HL-60 (cell line): Measurements from ENCODE around the gene IGFBPL1.

Experiments
- DNase-seq, 2 experiments: peaks; one replicate each; pipeline ENCODE4 v3.0.0-alpha.2; 2010 to 2020; ENCODE audit warnings: low read depth in 1 of 2, low spot score in 1 of 2
- H3K27ac ChIP-seq: fragments of 250-450 bp; sonication (Bioruptor Pico); replicated peaks from 2 replicates; pipeline ENCODE4 v1.5.1; 2020; ENCODE audit warnings: mild to moderate bottlenecking, moderate library complexity
- H3K27me3 ChIP-seq: fragments of 250-450 bp; sonication (Bioruptor Pico); 2 replicates; pipeline ENCODE4 v1.5.1; 2021; ENCODE audit warnings: mild to moderate bottlenecking, moderate library complexity; ENCODE audit not compliant: insufficient read depth, poor library complexity, severe bottlenecking
- H3K4me3 ChIP-seq: replicated peaks from 2 replicates; pipeline ENCODE4 v1.5.1; 2011; ENCODE audit warnings: mild to moderate bottlenecking, control low read depth, low read length; ENCODE audit not compliant: insufficient read depth
- GABPA ChIP-seq: IDR thresholded peaks from 2 replicates; pipeline ENCODE4 v1.6.1; 2012; ENCODE audit warnings: low read depth
- POLR2AphosphoS5 ChIP-seq: IDR thresholded peaks from 2 replicates; pipeline ENCODE4 v1.6.1; 2012; ENCODE audit warnings: low read depth
- SPI1 ChIP-seq: IDR thresholded peaks from 2 replicates; pipeline ENCODE4 v1.6.1; 2012; ENCODE audit warnings: low read depth, mild to moderate bottlenecking, borderline replicate concordance
- TF ChIP-seq, protein P1 (sequence below): IDR thresholded peaks from one replicate; pipeline ENCODE4 v1.5.1; 2011; ENCODE audit warnings: low read length, control low read depth, inconsistent platforms; ENCODE audit not compliant: insufficient read depth
- TF ChIP-seq, protein P2 (sequence below): IDR thresholded peaks from 2 replicates; pipeline ENCODE4 v1.6.1; 2012; ENCODE audit warnings: low read depth; ENCODE audit not compliant: insufficient replicate concordance

IGFBPL1 gene

DNA sequence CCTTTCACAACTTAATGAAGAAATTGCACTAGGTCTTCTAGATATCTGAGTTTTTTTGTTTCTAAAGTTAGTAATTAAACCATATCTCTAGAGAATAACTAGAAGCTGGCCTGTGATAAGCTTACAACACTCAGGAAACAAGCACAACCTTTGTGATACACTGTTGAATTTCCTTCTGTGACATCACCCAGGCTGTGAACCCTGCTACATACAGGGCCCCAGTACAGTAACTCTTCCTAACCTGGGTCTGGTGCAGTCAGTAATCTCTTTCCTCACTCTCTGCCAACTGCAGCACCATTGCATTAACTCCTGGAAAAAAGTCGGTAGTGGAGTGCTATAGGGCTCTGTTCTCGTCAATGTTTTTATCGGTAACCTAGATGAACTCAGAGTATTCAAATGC, 10.6 kb upstream of the IGFBPL1 start:
- Histone ChIP-seq H3K27me3 (no peaks in the 10 kb centered on the region), H3K27ac (no peak overlapping the region), H3K4me3 (no peak overlapping the region)
- DNase-seq, result no peak
- TF ChIP-seq POLR2AphosphoS5, result no peak
- no peak for TF ChIP-seq SPI1

DNA sequence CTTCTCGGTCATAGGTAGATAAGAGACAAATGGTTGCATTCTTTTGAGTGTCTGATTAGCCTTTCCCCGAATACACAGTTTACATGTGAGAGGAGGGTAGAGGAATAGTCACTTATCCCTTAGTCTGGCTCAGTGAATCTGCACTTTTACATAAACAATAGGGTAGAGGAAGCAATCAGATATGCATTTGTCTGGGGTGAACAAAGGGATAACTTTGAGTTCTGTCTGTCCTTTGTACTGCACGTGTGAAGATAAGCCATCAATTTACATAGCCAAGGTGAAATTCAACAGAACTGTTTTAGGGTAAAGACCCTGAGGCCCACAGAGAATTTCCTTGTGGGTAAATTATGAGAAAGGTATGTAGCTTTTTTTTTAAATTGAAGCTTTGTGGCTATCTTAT, 10.1 kb upstream of the IGFBPL1 start:
- no peak for DNase-seq
- TF ChIP-seq SPI1 (no peak), POLR2AphosphoS5 (no peak)

DNA sequence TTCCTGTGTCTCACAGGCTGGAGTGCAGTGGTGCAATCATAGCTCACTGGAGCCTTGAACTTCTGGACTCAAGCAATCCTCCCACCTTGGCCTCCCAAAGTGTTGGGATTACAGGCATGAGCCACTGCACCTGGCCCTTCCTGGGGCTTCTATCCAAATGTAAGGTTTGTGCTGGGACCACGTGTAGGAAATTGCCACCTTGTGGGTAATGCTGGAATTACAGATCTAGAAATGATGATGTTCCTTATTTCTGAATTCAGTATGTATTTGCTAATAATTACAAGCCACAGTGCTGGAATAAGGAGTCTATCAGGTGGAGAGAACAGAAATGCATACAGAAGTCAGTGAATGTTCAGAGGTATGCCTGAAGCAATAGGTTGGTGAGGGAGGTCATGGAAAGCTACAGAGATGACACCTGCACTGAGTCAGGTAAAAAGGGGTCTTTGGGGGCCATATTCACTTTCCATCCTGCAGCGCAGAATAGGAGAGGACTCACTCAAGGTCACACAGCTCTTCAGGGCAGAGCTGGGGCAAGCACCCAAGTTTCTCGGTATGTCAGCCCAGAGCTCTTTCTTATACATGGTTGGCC, 8.8 kb upstream of the IGFBPL1 start:
- DNase-seq, result peak in 1 of 2 experiments; percentile 27
- Histone ChIP-seq H3K4me3 (no peak overlapping the region), H3K27ac (no peak overlapping the region), H3K27me3 (no peaks in the 10 kb centered on the region)
- TF ChIP-seq, protein P1, sequence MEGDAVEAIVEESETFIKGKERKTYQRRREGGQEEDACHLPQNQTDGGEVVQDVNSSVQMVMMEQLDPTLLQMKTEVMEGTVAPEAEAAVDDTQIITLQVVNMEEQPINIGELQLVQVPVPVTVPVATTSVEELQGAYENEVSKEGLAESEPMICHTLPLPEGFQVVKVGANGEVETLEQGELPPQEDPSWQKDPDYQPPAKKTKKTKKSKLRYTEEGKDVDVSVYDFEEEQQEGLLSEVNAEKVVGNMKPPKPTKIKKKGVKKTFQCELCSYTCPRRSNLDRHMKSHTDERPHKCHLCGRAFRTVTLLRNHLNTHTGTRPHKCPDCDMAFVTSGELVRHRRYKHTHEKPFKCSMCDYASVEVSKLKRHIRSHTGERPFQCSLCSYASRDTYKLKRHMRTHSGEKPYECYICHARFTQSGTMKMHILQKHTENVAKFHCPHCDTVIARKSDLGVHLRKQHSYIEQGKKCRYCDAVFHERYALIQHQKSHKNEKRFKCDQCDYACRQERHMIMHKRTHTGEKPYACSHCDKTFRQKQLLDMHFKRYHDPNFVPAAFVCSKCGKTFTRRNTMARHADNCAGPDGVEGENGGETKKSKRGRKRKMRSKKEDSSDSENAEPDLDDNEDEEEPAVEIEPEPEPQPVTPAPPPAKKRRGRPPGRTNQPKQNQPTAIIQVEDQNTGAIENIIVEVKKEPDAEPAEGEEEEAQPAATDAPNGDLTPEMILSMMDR, result peak; percentile 40
- TF ChIP-seq, protein P2, sequence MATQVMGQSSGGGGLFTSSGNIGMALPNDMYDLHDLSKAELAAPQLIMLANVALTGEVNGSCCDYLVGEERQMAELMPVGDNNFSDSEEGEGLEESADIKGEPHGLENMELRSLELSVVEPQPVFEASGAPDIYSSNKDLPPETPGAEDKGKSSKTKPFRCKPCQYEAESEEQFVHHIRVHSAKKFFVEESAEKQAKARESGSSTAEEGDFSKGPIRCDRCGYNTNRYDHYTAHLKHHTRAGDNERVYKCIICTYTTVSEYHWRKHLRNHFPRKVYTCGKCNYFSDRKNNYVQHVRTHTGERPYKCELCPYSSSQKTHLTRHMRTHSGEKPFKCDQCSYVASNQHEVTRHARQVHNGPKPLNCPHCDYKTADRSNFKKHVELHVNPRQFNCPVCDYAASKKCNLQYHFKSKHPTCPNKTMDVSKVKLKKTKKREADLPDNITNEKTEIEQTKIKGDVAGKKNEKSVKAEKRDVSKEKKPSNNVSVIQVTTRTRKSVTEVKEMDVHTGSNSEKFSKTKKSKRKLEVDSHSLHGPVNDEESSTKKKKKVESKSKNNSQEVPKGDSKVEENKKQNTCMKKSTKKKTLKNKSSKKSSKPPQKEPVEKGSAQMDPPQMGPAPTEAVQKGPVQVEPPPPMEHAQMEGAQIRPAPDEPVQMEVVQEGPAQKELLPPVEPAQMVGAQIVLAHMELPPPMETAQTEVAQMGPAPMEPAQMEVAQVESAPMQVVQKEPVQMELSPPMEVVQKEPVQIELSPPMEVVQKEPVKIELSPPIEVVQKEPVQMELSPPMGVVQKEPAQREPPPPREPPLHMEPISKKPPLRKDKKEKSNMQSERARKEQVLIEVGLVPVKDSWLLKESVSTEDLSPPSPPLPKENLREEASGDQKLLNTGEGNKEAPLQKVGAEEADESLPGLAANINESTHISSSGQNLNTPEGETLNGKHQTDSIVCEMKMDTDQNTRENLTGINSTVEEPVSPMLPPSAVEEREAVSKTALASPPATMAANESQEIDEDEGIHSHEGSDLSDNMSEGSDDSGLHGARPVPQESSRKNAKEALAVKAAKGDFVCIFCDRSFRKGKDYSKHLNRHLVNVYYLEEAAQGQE, result no peak

More for the DNA sequence above, 10.1 kb upstream of the IGFBPL1 start:
- H3K4me3 ChIP-seq, result no peak overlapping the region
- no peaks in the 10 kb centered on the region for H3K27me3 ChIP-seq
- H3K27ac ChIP-seq, result no peak overlapping the region

DNA sequence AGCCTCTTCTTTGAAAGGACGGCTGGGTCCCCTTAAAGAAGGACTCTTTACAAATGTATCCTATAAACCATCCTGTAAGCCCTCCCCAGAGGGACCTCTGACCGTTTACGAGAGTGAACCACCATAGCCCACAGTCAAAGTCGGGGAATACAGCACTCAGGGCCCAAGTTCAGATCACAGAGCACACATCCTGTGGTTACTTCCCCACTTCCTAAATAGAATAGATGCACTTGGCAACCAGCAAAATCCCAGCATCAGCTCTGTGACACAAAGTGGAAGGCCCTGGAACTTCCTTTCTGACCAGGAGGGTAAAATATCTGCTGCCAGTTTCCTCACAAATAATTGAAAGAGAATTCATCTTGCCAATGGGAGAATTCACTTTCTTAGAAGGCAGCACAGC, 6.9 kb upstream of the IGFBPL1 start:
- H3K4me3 ChIP-seq, result no peak overlapping the region
- H3K27me3 ChIP-seq, result peaks cover 5% of the 10 kb centered on the region
- no peak for TF ChIP-seq POLR2AphosphoS5
- TF ChIP-seq SPI1, result no peak; the same call in 1 of the 2 replicates
- TF ChIP-seq GABPA, result no peak
- TF ChIP-seq, protein P1, result no peak
- TF ChIP-seq, protein P2, result no peak
- DNase-seq, result no peak
- H3K27ac ChIP-seq, result no peak overlapping the region

DNA sequence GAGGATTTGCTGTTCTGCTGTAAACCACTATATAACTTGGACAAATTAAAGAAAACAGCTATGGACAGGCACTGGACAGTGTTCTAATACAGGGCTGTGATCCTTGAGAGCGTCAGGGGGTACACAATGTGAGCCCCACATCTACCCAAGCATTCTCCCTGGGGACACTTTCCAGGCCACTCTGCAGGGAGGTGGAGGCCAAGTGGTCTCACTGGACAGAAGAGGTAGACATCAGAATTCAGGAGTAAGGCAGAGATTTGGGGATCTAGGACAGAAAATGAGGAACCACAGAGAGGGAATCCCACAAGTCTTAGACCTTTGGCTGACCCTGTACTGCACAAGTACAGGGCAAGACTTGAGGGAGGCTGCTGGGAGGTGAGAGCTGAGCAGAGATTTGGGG, 3.8 kb upstream of the IGFBPL1 start:
- DNase-seq, result no peak
- H3K27ac ChIP-seq, result no peak overlapping the region
- TF ChIP-seq POLR2AphosphoS5, result no peak
- TF ChIP-seq, protein P1, result no peak
- no peak for TF ChIP-seq SPI1
- TF ChIP-seq GABPA, result no peak
- TF ChIP-seq, protein P2, result no peak
- peaks cover 26% of the 10 kb centered on the region for H3K27me3 ChIP-seq
- H3K4me3 ChIP-seq, result no peak overlapping the region
